ENCODE measurements around the gene LIN54.
A peak's percentile ranks its signal among the peaks of the same experiment; 100 is the strongest.
"Not testable (repeated sequence)": the region's sequence is repeated elsewhere in the genome, so short reads cannot be mapped to it uniquely, and the experiment has no call there.

Gene LIN54

GRCh38 chr4:83010522-83011318, at the start of gene LIN54:
LIN54 (minus strand) TSS chr4:83010823; CDS start chr4:82984844, 25,979 bp downstream.
- TF ChIP-seq CREB5 (CRISPR knock-in tag; IDR thresholded peaks at IDR 0.05; ENCODE audit: low read depth) (no peak), CSDC2 (CRISPR knock-in tag; IDR thresholded peaks at IDR 0.05) (no peak), ARNTL (CRISPR knock-in tag; IDR thresholded peaks at IDR 0.05; ENCODE audit: borderline replicate concordance, low read depth) (no peak), ESRRG (CRISPR knock-in tag; IDR thresholded peaks at IDR 0.05) (no peak), BACH2 (CRISPR knock-in tag; IDR thresholded peaks at IDR 0.05; ENCODE audit: borderline replicate concordance) (no peak), TSHZ2 (CRISPR knock-in tag; IDR thresholded peaks at IDR 0.05) (no peak), PPARA (CRISPR knock-in tag; IDR thresholded peaks at IDR 0.05; ENCODE audit: borderline replicate concordance) (no peak)
- ATAC-seq: peak; percentile 53

- TF ChIP-seq POU6F1 (CRISPR knock-in tag; IDR thresholded peaks at IDR 0.05; ENCODE audit: borderline replicate concordance, low read depth): no peak
- TF ChIP-seq BACH2 (CRISPR knock-in tag; IDR thresholded peaks at IDR 0.05; ENCODE audit: borderline replicate concordance): no peak
- no peak for TF ChIP-seq PATZ1 (CRISPR knock-in tag; IDR thresholded peaks at IDR 0.05; ENCODE audit: borderline replicate concordance)
- no peak for TF ChIP-seq GLIS3 (CRISPR knock-in tag; IDR thresholded peaks at IDR 0.05)
- TF ChIP-seq OSR1 (CRISPR knock-in tag; IDR thresholded peaks at IDR 0.05): no peak
- no peak for TF ChIP-seq SNAI2 (CRISPR knock-in tag; IDR thresholded peaks at IDR 0.05)
- TF ChIP-seq CSDC2 (CRISPR knock-in tag; IDR thresholded peaks at IDR 0.05): no peak
- TF ChIP-seq ISL1 (CRISPR knock-in tag; IDR thresholded peaks at IDR 0.05): no peak
- TF ChIP-seq PPARA (CRISPR knock-in tag; IDR thresholded peaks at IDR 0.05; ENCODE audit: borderline replicate concordance): no peak
- TF ChIP-seq TOX (CRISPR knock-in tag; IDR thresholded peaks at IDR 0.05; ENCODE audit: borderline replicate concordance): no peak
- TF ChIP-seq TCF4 (CRISPR knock-in tag; IDR thresholded peaks at IDR 0.05; ENCODE audit: borderline replicate concordance): no peak
- no peak for TF ChIP-seq ZNF565 (CRISPR knock-in tag; conservative IDR thresholded peaks at IDR 0.05; ENCODE audit: low read depth)
- no peak for TF ChIP-seq ZNF8 (CRISPR knock-in tag; IDR thresholded peaks at IDR 0.05)
- no peak for TF ChIP-seq ZNF70 (CRISPR knock-in tag; IDR thresholded peaks at IDR 0.05)
- no peak for TF ChIP-seq CSRNP3 (CRISPR knock-in tag; IDR thresholded peaks at IDR 0.05)
- no peak for TF ChIP-seq ARNTL (CRISPR knock-in tag; IDR thresholded peaks at IDR 0.05; ENCODE audit: borderline replicate concordance, low read depth)
- TF ChIP-seq ZFP30 (CRISPR knock-in tag; IDR thresholded peaks at IDR 0.05): no peak
- TF ChIP-seq ZC3H10 (CRISPR knock-in tag; IDR thresholded peaks at IDR 0.05): no peak
- no peak for TF ChIP-seq TSHZ2 (CRISPR knock-in tag; IDR thresholded peaks at IDR 0.05)
- no peak for TF ChIP-seq RARB (CRISPR knock-in tag; IDR thresholded peaks at IDR 0.05)
- ATAC-seq: peak; percentile 34; the same call in 1 of the 3 replicates
Observed at GRCh38 chr4:83054928-83055327, 44.3 kb upstream of the LIN54 start.

- not testable (repeated sequence) for ATAC-seq
Observed at GRCh38 chr4:83048781-83049180, 38.2 kb upstream of the LIN54 start.

Measured in SK-N-SH treated with all-trans-retinoic acid at 6 μM for 48 hours (cell line).